HCEC 1CT (cell line): Measurements from ENCODE around the gene PTPRQ.

ENCODE experiments used
- DNase-seq: peaks from one replicate; pipeline ENCODE4 v3.0.0-alpha.2; 2017

The PTPRQ gene

DNA sequence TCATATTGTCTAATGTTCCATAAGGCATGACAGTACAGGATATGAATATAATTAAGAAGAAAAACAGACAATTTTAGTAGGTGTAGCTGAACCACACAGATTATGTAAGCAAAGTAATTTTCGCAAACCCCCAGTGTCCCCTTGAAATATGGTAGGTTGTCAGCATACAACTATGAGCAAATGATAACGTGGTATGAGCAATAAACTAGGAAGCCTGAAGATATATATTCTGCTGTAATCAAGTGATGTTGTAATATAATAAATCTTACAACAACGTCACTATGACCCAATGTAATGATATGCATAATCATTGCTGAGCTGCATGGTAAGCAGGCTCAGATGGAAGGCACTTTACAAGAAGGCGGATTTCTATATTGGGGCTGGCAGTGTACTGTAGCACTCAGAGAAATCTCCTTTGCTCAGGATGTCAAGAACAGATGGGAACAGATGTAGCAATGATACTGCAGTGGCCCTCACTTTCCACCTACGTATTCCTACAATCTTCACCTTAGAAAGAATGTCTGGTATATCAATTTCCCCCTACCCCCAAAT, 215.6 kb downstream of the PTPRQ start:
- DNase-seq, result peak; percentile 15

GRCh38 chr12:80662586-80662985, 218.6 kb downstream of the PTPRQ start:
- no peak for DNase-seq

- DNase-seq, result no peak
Observed at GRCh38 chr12:80670214-80670613, 226.2 kb downstream of the PTPRQ start.

GRCh38 chr12:80676042-80676636, 232.1 kb downstream of the PTPRQ start:
- DNase-seq, result peak; percentile 50

- no peak for DNase-seq
Observed at GRCh38 chr12:80676856-80677255, 232.8 kb downstream of the PTPRQ start.

DNA sequence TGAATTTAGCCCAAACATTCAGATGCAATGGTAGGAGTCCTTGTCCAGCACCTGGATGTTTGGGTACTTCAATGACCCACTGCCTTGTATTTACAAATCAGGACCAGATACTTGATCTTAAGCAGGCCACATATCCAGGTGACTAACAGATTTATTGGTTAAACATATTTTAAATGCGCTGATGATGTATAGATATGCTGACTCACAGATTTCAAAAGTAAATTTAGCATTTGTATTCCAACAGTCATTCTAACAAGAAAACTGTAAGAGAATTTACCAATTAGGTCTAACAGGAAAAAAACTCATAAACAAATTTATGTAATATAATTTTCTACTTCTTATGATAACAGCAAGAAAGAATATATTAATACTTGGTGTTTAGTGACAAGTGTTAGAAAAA, 234.0 kb downstream of the PTPRQ start:
- peak; percentile 38 for DNase-seq

DNA sequence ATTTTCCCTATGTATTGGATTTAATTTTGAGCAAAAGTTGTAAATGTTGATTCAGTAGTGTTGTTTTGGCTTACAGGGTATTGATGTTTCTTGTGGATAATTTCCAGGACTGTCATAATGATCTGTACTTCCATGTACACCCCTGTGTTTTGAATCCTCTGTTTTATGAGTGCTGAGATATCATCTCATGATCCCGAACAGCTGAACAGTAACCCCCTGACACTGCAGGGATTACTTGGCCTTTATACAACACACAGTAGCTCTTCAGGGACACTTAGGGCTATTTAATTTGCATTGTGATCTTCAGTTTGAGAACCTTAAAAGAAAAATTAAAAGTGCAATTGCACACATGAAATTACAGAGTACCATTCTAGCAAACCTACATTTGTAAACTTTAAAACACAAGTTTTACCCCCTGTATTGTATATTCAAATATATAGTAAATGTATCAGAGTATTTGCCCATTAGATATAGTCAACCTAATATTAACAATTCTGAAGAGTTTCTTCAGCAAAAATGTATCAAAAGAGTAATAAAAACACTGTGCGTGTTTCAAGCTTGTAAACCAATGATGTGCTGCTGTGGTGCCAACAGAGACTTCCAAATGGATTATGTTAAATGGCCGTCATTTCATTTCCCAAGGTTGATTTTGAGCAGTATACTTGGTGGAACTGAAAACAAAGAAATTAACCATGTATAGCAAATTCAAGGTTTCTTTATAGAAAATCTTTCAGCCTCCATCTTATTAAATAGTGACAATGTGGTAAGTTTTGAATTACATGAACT, 235.5 kb downstream of the PTPRQ start:
- DNase-seq, result no peak

GRCh38 chr12:80681287-80681686, 237.3 kb downstream of the PTPRQ start:
- DNase-seq, result no peak

- no peak for DNase-seq
Observed at GRCh38 chr12:80681786-80682185, 237.8 kb downstream of the PTPRQ start.

DNA sequence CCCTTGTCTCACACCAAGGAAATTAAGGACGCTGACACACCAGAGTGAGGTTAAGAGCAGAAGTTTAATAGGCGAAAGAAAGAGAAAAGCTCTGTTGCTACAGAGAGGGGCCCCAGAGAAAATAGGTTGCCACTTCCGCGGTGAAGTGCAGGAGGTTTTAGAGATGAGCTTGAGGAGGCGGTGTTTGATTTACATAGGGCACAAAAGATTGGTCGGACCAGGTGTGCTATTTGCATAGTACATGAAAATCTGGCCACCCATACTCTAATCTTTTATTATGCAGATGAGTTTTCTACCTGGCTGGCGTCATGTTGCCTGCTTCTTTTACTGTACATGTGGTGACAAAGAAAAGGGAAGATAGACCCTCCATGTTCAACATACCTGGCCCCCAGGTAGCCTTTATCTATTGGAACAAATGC, 240.1 kb downstream of the PTPRQ start:
- no peak for DNase-seq

DNA sequence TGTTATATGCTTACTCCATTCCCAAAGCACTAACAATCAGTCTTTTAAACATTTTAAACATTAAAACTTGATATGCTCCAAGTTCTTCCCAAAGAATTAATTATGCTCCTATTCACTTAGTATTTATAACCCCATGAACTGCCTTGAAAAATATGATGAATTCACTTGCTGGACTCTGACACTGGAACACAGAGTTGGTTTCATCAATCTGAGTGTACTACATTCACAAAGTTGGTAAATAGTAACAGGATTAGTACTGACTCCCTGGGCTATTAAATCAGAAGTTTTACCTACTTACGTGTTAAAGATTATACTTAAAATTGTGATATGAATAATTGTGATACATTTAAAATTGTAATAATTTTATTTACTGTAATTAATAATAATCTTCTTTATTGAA, 246.1 kb downstream of the PTPRQ start:
- no peak for DNase-seq

GRCh38 chr12:80690513-80690912, 246.5 kb downstream of the PTPRQ start:
- DNase-seq, result no peak

GRCh38 chr12:80692114-80692513, 248.1 kb downstream of the PTPRQ start:
- no peak for DNase-seq

DNA sequence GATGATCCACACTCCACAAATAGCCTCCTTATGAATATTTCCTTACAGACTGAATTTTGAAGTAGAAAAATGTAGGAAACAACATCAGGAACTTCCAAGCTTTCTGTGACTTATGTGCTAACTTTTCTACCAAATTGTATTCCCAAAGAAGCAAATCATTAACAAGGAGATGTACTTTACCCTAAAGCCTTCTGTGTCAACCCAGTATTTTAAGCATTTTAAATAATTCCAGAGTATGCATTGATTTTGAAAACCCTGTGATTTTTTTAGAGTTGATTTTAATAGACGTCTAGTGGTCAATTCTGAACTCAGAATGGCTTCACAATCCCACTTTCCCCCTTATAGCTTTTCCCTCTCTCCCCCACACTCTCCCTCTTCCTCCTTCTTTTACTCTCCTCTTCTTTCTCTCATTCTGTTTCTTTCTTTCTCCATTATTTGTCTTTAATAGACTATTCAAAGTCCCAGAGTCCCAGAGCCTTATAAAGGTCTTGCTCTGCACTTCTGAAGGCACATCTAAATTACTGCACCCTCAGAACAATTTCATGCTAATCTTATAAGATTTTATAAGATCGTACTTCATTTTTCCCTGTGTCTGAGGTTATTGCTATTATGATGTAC, 253.3 kb downstream of the PTPRQ start:
- no peak for DNase-seq

DNA sequence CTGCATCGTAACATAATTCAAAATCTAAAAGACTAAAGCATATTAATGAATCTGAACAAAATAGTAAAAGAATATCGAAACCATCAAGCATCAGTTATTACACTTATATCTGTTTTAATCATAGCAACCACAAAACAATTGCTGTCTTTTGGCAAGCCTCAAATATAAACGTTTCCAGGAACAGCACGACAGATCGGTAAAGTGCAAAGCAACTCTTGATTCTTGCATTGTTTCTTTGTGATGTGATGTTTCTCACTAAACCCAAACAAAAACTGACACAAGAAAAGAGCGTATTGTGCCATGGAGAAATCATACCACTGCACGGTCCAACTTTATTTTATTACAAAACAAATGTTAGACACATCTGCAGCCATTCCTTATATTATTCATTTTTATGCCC, 254.2 kb downstream of the PTPRQ start:
- DNase-seq, result no peak

DNA sequence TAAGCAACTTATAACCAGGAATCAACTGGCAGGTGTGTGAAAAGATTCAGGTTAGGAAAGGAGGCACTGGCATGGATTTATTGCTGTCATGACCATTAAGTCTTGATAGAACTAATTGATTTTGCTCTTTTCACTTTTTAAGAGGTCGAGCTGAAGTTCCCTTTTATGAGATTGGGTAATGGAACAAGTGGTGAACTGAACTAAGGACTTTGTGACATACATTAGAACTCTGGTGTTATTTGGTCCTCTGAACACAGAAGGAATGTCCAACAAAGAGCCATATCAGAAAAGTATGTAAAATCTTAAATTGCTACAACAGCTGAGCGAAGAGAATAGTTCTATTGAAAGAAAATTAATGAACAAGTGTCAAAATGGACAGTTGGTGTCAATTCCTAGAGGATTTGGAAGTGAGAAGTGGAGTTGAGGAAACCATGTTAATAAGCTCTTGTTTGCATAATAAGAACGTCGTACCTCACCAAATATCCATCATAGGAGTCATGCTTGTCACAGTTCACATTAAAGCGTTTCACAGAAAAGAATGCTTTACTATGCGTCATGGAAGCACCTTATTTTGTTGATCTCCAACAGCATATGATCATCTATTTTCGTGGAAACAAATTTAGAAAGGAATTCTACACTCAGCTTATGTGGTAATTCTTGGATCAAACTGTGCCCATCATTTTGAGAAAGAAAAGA, 255.0 kb downstream of the PTPRQ start:
- DNase-seq, result no peak

DNA sequence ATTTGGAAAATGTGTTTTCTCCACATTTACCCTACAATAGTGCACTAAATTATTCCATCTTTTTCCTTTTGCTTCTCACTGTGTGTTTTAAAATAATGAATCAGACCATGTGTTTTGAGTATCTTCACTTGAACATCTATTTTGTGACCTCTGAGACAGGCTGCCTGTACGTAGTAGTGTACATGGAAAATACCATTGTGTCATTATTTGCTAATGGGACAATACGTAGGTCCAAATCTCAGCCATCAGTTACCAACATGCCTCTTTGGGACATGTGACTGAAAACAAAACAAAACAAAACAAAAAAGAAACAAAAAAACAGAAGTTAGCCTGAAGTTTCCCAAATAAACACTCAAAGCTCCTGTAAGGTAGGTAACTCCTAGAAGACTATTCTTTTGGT, 256.3 kb downstream of the PTPRQ start:
- DNase-seq, result no peak

DNA sequence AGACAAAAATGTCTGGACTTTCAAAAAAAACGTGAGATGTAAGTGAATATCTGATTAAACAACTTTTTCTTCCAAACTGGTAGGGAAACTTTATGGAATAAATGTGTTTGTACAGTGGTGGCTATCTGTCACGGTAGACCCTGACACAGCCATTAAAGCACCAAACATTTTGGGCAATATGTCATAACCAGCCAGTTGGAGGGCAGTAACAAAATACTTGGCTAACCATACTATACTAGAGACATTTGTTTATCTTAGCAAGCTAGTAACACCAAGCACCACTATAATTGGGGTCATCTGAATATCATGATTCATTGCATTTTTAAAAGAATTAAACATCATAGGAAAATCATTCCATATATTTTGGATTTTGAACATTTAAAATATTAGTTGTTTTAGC, 257.4 kb downstream of the PTPRQ start:
- peak; percentile 39 for DNase-seq

DNA sequence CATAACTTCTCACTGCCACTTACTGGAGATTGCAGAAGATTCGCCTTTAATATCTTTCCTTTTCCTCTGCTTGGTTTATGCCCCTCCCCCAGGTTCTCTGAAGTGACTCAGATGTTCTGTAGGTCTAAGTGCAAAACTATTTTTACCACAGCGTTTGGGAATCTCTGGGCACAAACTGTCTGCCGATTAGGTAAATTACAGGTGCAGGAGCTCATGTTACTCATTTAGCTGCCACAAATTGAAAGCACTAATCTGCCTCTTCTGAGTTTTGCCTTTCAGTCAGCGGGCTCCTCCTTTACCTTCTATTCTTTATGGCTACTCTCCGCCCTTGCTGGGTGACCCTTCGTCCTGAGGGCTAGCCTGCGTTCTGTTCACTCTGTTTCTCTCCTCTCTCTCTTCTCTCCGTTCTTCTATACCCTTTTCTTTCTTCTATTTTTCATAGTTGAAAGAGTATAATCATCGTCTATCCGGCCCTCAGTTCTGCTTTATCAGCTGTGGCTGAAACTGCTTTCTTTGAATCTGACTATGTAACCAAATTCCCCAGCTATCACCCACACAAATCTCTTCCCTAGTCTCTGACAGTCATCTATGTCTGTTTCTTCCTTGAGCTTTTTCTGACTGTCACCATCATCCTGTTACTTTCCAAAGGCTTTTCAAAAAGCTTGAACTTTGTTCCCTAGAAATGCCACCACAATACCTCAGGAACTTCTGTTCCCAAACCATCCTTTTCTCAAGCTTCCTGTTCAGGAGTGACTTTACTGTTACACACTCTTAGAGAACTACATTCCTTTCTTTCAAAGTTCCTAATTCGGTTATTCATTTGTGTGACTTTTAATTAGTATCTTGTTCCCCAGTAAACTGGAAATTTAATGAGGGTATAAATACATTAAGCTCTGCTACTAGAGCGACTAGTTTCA, 259.1 kb downstream of the PTPRQ start:
- DNase-seq, result peak; percentile 85

DNA sequence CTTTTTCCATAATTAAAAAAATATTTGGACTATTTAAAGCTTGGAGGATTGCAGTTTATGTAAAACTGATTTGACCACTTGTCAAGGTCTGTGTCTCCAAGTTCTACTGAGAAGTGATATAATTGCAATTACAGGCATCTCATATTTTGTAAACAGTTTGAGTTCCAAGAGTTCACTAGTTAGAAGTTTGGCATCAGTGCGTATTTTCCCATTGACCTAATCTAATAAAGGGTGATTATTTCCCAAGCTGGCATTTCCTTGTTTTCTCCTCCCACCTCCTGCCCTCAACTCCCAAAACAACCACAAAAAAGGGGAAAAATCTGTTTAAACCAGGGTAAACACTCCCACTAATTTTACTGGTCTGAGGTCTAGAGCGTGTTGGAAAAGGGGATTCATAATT, 260.4 kb downstream of the PTPRQ start:
- no peak for DNase-seq

DNA sequence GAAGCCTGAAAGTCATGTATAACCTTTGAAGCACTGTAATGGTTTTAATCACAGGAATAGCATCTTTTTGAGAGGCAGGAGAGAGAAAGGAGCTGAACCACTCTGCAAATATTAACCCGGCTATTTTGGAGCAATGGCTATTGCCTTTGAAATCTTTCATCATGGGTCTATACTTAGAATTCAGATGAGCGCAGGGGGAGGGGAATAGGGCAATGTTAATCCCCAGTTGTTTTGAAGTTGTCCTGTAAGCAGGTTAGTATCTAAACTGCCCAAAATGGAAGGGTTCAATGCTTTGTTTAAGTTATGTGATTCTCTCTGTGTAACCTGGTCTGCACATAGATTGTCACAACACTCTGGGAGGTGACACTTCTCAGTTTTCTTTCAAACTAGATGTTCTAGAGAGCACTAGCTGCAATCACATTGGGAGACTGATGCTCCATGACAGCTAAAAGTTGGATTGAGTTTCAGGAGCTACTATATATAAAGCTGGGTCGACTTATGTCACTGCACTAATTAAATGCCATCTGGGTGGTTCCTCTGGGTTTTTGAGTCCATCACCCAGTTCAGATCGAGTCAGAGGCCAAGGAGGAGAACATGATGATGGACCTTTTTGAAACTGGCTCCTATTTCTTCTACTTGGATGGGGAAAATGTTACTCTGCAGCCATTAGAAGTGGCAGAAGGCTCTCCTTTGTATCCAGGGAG, 263.2 kb downstream of the PTPRQ start, which contains the start of gene MYF6:
MYF6 (plus strand) TSS at position 509 of the 704 bp plus-strand sequence; CDS start at position 595, 86 bp downstream.
- DNase-seq, result no peak
